Measurements from ENCODE around the gene FEZ2. TPM values are rescaled to one million over a fixed set of nuclear protein-coding genes. Genes with fewer than 3 reads are reported as not detected.

Gene FEZ2
- total and polyA plus RNA-seq, 2 of the 13 experiments (the other 11 are each of a cell fraction or from before 2014, with no cell fraction given) = 42.5 to 59.1 TPM

GRCh38 chr2:36541891-36542595, 55.9 kb downstream of the FEZ2 start:
- H4K20me1 ChIP-seq (ENCODE audit: insufficient read depth, low read length) = no peaks in the 10 kb centered on the region
- FAIRE-seq (no peak), ATAC-seq (no peak; the same call in 2 of the 3 replicates), DNase-seq (ENCODE audit: low spot score) (no peak)
- H3K9ac ChIP-seq (ENCODE audit: insufficient read depth, low read depth, low read length) = no peak overlapping the region
- no peak for TF ChIP-seq CHD2 (IDR thresholded peaks at IDR 0.05; ENCODE audit: low read depth, low read length)
- no peak for TF ChIP-seq MEIS1 (CRISPR knock-in tag; IDR thresholded peaks at IDR 0.05; ENCODE audit: borderline replicate concordance)
- no peak for TF ChIP-seq PLRG1 (conservative IDR thresholded peaks at IDR 0.05)
- no peak for TF ChIP-seq ZNF503 (CRISPR knock-in tag; IDR thresholded peaks at IDR 0.05)
- H3K4me3 ChIP-seq (replicated peaks in 1 of 3; ENCODE audit: insufficient read depth in 1 of 3, low read depth in 2 of 3, low read length in 3 of 3) = no peak overlapping the region
- in situ Hi-C loops (cut with HindIII; ENCODE audit: extremely low pct_ligation_motif_present, low pct_unique_long_range_greater_than_20kb) = loop anchor here (10.0 kb wide), 1 partner anchor 123 kb away; no protein-coding TSS in a partner anchor
- ChIA-PET CTCF (ENCODE audit: low intra/inter-chr PET ratio, low total read pairs) (no interaction called here), POLR2A (no interaction called here)
- intact Hi-C loops (cut with micrococcal nuclease; ENCODE audit: unreplicated experiment) = no loop called here
- H3K9me3 ChIP-seq (ENCODE audit: low read length) = no peaks in the 10 kb centered on the region
- WGBS (ENCODE audit: low lambda C conversion rate) = 95% methylated on average over 4 of the region's 4 CpGs
- no peaks in the 10 kb centered on the region for H3K4me1 ChIP-seq (ENCODE audit: insufficient read depth, low read length)
- H3K27ac ChIP-seq (ENCODE audit: extremely low read length, insufficient read depth, low read length) = no peak overlapping the region
- H3K27me3 ChIP-seq (ENCODE audit: control insufficient read depth in 1 of 2, insufficient read depth in 2 of 2, low read length in 2 of 2) = no peaks in the 10 kb centered on the region
- no peak overlapping the region for H2AFZ ChIP-seq (ENCODE audit: low read length)
- no peak overlapping the region for H3K4me2 ChIP-seq (ENCODE audit: low read depth, low read length)
- BruUV-seq (replicated peaks) = no TSS peak
- peaks cover 30 to 83% of the 10 kb centered on the region in 2 experiments for H3K36me3 ChIP-seq (replicated peaks in 1 of 2; ENCODE audit: control insufficient read depth in 1 of 2, insufficient read depth in 2 of 2, low read length in 2 of 2)
- H3K79me2 ChIP-seq (ENCODE audit: insufficient read depth, low read length) = no peaks in the 10 kb centered on the region

- in situ Hi-C loops (cut with HindIII; ENCODE audit: extremely low pct_ligation_motif_present, low pct_unique_long_range_greater_than_20kb) (loop anchor here (10.0 kb wide), 1 partner anchor 124 kb away; no protein-coding TSS in a partner anchor), intact Hi-C loops (cut with micrococcal nuclease; ENCODE audit: unreplicated experiment) (no loop called here)
- no peaks in the 10 kb centered on the region for H4K20me1 ChIP-seq (ENCODE audit: insufficient read depth, low read length)
- H3K9ac ChIP-seq (ENCODE audit: insufficient read depth, low read depth, low read length) = no peak overlapping the region
- POLR2A ChIA-PET = no interaction called here
- no peak overlapping the region for H2AFZ ChIP-seq (ENCODE audit: low read length)
- no peak overlapping the region for H3K27ac ChIP-seq (ENCODE audit: extremely low read length, insufficient read depth, low read length)
- no peak overlapping the region for H3K4me2 ChIP-seq (ENCODE audit: low read depth, low read length)
- ATAC-seq (no peak), DNase-seq (ENCODE audit: low spot score) (no peak), FAIRE-seq (peak; percentile 12)
- no peak overlapping the region for H3K4me3 ChIP-seq (replicated peaks in 1 of 3; ENCODE audit: insufficient read depth in 1 of 3, low read depth in 2 of 3, low read length in 3 of 3)
- CTCF ChIA-PET (ENCODE audit: low intra/inter-chr PET ratio, low total read pairs) = no interaction called here
- WGBS (ENCODE audit: low lambda C conversion rate) = 88% methylated on average over 11 of the region's 11 CpGs
- no TSS peak for BruUV-seq (replicated peaks)
- no peaks in the 10 kb centered on the region for H3K79me2 ChIP-seq (ENCODE audit: insufficient read depth, low read length)
- peaks cover 30 to 83% of the 10 kb centered on the region in 2 experiments for H3K36me3 ChIP-seq (replicated peaks in 1 of 2; ENCODE audit: control insufficient read depth in 1 of 2, insufficient read depth in 2 of 2, low read length in 2 of 2)
- H3K27me3 ChIP-seq (ENCODE audit: control insufficient read depth in 1 of 2, insufficient read depth in 2 of 2, low read length in 2 of 2) = no peaks in the 10 kb centered on the region
- H3K9me3 ChIP-seq (ENCODE audit: low read length) = no peaks in the 10 kb centered on the region
- H3K4me1 ChIP-seq (ENCODE audit: insufficient read depth, low read length) = no peaks in the 10 kb centered on the region
- peak; percentile 95 for TF ChIP-seq MAFF (IDR thresholded peaks at IDR 0.05; ENCODE audit: low read depth, low read length)
- no peak for TF ChIP-seq ARNT2 (CRISPR knock-in tag; IDR thresholded peaks at IDR 0.05; ENCODE audit: low read depth)
- no peak for TF ChIP-seq MED1 (CRISPR knock-in tag; IDR thresholded peaks at IDR 0.05)
- no peak for TF ChIP-seq ZNF280D (CRISPR knock-in tag; IDR thresholded peaks at IDR 0.05)
- TF ChIP-seq ZNF343 (CRISPR knock-in tag; IDR thresholded peaks at IDR 0.05) = no peak
- no peak for TF ChIP-seq ZC3H13 (CRISPR knock-in tag; IDR thresholded peaks at IDR 0.05)
Observed at GRCh38 chr2:36540986-36541754, 56.8 kb downstream of the FEZ2 start.
